ENCODE results near the gene MVB12B. TPM values are rescaled to one million over a fixed set of nuclear protein-coding genes. Genes with fewer than 3 reads are reported as not detected.

MVB12B gene
- total and polyA plus RNA-seq, 8 donors: 2.3 to 21.9 (median 6.4) TPM

DNA sequence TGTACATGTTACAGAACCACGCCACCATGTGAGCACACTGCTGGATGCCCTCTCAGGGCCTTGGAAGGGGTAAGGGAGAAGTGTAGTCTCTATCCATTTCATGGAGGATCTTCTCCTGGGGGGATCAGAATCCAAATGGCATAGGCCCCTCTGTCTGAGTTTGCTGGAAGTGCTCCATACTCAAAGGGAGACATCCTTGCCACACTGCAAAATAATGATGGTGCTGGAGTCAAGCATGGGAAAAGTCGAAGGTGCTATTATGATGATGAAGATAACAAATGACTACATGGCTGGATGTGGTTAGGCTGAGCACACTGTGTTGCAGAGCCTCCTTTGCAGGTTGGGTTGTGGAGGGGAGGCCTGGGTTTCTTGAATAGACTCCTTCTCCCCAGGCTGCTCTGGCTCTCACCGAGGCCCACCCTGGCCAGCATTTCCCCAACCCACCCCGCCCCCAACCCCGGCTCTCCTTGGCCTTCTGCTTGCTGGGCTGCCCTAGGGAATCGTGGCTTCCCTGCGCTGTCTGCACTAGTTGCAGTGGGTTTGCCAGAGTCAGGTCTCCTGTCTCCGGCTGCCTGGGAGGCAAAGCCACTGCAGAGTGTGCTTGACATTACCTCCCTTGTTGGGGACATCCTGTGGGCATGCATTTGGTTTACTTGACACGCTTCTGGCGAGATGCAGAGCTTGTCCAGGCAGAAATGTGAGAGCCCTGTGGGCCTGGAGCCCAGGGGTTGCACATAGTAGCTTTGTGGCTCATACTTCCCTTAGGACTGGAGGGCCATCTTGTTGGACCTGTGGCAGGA, 3.0 kb downstream of the MVB12B start:
- TF ChIP-seq POLR2AphosphoS5 (IDR thresholded peaks at IDR 0.05): no peak
- TF ChIP-seq, protein P1, sequence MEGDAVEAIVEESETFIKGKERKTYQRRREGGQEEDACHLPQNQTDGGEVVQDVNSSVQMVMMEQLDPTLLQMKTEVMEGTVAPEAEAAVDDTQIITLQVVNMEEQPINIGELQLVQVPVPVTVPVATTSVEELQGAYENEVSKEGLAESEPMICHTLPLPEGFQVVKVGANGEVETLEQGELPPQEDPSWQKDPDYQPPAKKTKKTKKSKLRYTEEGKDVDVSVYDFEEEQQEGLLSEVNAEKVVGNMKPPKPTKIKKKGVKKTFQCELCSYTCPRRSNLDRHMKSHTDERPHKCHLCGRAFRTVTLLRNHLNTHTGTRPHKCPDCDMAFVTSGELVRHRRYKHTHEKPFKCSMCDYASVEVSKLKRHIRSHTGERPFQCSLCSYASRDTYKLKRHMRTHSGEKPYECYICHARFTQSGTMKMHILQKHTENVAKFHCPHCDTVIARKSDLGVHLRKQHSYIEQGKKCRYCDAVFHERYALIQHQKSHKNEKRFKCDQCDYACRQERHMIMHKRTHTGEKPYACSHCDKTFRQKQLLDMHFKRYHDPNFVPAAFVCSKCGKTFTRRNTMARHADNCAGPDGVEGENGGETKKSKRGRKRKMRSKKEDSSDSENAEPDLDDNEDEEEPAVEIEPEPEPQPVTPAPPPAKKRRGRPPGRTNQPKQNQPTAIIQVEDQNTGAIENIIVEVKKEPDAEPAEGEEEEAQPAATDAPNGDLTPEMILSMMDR (IDR thresholded peaks at IDR 0.05): no peak
- no peak for TF ChIP-seq EP300 (IDR thresholded peaks at IDR 0.05)
- TF ChIP-seq POLR2A (IDR thresholded peaks at IDR 0.05): no peak
- Histone ChIP-seq H3K9me3 (peaks cover 0 to 3% (median 0%) of the 10 kb centered on the region in 4 donors), H3K27me3 (no peaks in the 10 kb centered on the region), H3K27ac (peak overlapping the region in 4 of 5 donors; percentile 23 to 92 (median 46)), H3K4me3 (no peak overlapping the region), H3K36me3 (no peaks in the 10 kb centered on the region), H3K4me1 (peaks cover 26 to 66% (median 48%) of the 10 kb centered on the region in 4 donors)
- 71 to 86% (median 82%) methylated on average over 8 to 10 of the region's 10 CpGs for WGBS, 5 donors
- DNase-seq: no peak
- intact Hi-C loops (cut with DNase I; ENCODE audit: low total_unique reads): no loop called here

DNA sequence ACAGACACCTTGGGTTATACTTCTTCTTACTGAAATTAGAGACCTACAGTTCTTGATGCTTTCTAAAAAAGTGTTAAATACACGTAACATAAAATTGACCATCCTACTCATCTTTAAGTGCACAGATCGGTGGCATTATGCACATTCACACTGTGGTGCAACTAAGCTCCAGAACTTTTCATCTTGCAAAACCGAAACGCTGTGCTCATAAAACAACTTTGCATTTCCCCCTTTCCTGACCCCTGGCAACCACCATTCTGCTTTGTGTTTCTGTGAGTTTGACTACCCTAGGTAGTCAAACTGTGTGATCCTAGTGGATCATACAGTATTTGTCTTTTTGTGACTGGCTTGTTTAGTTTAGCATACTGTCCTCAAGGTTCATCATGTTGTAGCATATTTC, 3.9 kb downstream of the MVB12B start:
- Histone ChIP-seq H3K4me3 (no peak overlapping the region), H3K9me3 (no peaks in the 10 kb centered on the region), H3K4me1 (peaks cover 34 to 75% (median 57%) of the 10 kb centered on the region in 4 donors), H3K27ac (peak overlapping the region in 1 of 5 donors; percentile 23), H3K36me3 (no peaks in the 10 kb centered on the region), H3K27me3 (no peaks in the 10 kb centered on the region)
- intact Hi-C loops (cut with DNase I; ENCODE audit: low total_unique reads): no loop called here
- TF ChIP-seq POLR2AphosphoS5 (IDR thresholded peaks at IDR 0.05) (no peak), POLR2A (IDR thresholded peaks at IDR 0.05) (no peak), EP300 (IDR thresholded peaks at IDR 0.05) (no peak)
- TF ChIP-seq, protein P1 (IDR thresholded peaks at IDR 0.05): no peak
- WGBS, 5 donors: 72 to 94% (median 87%) methylated on average over 4 of the region's 4 CpGs
- no peak for DNase-seq

DNA sequence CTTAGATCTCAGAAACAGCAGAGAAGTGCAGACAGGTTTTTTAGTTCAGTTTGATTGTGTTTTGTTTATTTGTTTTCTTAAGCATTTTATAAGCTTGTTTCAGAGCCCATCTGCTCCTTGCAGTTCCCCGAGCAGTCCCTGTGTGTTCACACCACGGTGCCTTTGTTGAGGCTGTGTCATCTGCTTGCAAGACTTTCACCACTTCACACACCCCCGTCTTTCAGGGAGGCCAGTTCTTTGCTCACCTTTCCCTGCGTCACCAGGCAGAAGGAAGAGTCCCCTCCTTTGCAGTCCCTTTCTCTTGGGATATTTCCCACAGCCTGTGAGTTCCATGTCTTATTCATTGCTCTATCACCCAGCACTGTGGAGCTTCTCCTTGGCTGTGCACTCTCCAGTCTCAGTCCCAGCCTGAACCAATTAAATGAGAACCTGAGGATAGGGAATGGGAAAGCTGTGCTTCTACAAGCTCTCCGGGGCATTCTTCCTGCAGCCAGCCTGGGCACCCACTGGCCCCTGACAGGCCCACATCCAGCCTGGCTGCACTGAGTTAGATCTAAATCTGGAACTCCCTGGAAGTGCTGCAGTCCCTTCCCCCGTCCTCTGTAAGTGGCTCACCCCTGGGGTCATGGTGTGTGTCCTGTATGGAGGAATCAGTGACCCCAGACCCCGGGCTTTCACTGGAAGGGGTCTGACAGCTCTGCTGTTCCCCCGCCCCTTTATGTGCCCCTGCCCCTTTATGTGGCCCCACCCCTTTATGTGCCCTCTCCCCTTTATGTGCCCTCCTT, 5.5 kb downstream of the MVB12B start:
- intact Hi-C loops (cut with DNase I; ENCODE audit: low total_unique reads): no loop called here
- WGBS, 5 donors: 63 to 77% (median 74%) methylated on average over 8 of the region's 8 CpGs
- peaks cover 38 to 85% (median 64%) of the 10 kb centered on the region in 4 donors for H3K4me1 ChIP-seq

More for the DNA sequence above, 5.5 kb downstream of the MVB12B start:
- DNase-seq: no peak
- no peak overlapping the region for H3K4me3 ChIP-seq
- H3K27ac ChIP-seq: no peak overlapping the region
- H3K9me3 ChIP-seq: no peaks in the 10 kb centered on the region
- TF ChIP-seq, protein P1 (IDR thresholded peaks at IDR 0.05): no peak
- TF ChIP-seq EP300 (IDR thresholded peaks at IDR 0.05) (no peak), POLR2A (IDR thresholded peaks at IDR 0.05) (no peak), POLR2AphosphoS5 (IDR thresholded peaks at IDR 0.05) (no peak)
- H3K36me3 ChIP-seq: no peaks in the 10 kb centered on the region
- no peaks in the 10 kb centered on the region for H3K27me3 ChIP-seq
